Anterior cingulate cortex (tissue), 58 donors: Measurements from ENCODE around the gene ZFP92.
A peak's percentile ranks its signal among the peaks of the same experiment; 100 is the strongest.

Source experiments
- DNase-seq, 58 donors: peaks; one replicate each; lab custom pipeline; 2025; lab: John Stamatoyannopoulos, UW

Gene ZFP92

DNA sequence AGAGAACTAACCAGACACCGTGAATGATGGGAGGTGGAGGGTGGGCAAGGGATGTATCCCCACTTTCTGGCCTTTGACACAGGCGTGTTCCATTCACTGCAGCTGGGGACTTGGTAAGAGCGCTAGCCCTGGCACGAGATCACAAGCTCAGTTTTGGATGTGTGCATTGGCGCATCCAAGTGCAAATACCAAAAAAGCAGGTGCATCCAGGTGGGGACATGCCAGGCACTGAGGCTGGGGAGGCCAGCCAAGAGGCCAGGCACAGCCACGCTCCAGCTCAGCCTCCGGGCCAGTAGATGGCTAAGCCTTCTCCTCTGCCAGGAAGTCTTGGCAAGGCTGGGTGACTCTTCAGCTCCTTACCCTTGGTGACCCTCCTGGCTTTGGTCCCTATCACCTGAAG, 4.4 kb upstream of the ZFP92 start:
- no peak for DNase-seq

DNA sequence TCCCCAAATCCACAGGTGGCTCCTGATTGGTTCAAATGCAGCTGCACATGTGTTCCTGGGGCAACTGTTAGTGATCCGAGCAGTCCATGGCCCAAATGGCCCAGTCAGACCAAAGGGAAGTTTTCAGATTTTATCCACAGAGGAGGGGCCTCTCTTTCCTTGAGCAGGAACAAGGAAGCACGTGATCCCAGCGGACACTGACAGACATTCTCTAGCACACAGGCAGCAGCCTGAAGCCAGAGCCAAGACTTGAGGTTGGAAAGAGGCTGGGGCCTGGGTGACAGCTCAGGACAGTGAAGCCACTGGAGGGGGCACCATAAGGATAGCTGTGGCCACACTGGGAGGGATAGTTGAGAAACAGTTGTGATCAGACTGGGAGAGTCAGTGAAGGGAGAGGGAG, 3.5 kb upstream of the ZFP92 start:
- no peak for DNase-seq

DNA sequence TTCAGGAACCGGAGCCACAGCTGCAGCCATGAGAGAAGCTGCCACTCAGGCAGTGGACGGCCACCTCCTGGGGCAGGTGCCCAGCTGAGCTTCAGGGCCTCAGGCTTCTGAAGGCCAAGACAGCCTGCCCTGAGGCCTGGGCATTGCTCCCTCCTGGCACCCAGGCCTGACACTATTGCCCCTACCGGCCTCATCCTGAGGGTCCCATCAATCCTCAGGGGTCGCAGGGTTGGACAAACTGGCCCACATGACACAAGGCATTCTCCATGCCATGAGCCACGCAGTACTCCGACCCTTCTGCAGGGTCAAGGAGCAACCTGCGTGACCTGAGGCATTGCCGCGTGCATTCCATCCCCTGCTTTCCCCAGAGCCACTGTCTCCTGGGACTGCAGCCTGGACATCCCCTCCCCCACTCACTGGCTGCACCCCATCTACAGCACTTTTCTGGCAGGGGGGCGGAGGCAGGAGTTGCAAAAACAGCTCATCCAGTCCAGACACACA, 3.0 kb upstream of the ZFP92 start:
- DNase-seq: no peak

DNA sequence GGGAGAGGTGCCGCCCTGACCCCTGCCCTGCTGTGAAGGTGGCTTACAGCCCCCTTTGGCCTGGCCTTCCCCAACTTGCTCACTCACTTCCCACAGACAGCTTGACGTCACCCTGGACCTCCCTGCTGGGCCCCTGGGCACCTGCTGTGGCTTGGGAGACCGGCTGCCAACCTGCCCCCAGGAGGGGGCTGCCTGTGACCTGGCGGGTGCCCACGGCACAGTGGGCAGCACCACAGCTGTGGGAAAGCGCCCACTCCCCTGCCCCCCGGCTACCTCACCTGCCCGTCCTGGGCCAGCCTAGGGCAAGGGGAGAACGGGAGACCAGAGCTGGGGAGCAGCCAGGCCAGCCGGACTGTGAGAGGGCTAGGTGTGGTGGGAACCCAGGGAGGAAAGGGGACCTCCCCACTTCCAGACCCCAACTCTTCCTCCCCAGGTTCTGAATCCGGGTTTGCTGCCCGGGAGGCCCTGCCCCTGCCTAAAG, 2.4 kb upstream of the ZFP92 start:
- no peak for DNase-seq

DNA sequence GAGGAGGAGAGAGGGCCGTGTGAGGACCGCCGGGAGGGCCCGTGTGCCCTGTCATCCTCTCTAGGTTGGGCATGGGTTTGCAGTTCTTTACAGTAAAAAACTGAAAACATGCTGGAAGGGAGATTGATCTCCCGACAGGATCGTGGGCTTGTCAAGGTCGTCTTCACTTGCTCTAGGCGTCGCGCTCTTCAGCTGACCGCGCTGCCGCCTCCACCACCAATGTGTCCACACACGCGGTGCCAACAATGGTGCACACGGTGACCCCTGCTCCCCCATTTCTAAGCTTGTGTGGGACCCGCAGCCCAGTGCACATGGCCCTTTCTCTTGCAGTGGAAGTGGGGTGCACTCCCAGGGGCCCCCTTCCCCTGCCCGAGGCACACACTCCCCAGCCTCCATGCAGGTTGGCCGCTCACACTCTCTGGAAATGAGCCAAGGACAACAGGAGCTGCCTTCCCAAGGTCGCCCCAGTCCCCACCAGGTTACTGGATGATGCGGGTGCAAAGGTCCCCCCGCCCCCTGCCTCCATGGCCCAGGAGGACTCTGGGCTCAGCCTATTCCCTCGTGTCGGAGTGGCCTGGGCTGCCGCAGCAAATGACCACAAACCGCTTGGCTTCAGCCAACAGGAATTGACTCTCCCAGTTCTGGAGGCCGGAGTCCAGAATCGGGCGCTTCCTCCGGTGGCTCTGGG, 1.7 kb upstream of the ZFP92 start:
- no peak for DNase-seq

DNA sequence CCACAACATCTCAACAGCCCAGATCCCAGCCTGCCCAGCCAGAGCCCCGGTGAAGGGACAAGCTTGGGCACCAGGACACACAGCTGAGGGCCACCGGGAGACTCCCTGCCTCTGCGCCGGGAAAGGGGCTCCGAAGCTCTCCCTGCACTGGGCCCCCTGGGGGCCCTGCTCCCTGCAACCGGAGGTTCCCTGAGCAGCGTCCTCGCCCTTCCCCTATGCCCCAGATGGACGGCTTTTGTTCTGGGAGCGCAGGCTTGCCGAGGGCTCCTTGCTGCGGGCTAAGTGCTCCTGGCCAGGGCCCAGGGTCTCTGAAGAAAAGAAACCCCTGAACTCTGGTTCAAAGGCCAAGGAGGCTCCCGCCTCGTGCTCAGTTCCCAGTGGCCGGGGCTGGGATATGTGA, 899 bp upstream of the ZFP92 start:
- no peak for DNase-seq

DNA sequence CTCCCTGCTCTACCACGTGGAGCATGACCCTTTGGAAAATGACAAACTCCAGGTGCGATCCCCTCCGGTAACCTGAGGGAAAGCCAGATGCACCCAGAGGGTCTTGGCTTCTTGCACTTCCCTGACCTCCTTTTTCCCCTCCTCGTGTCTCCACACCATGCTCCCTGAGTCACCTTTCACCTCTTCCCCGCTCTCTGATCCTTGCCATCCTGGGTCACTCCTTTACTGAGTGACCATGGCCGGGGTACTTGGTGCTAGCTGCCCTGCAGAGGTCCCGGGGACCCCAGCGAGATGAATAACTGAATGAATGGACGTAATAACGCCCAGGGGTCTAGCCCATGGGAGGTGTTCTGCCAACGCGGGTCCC, 401 bp upstream of the ZFP92 start:
- DNase-seq: no peak

DNA sequence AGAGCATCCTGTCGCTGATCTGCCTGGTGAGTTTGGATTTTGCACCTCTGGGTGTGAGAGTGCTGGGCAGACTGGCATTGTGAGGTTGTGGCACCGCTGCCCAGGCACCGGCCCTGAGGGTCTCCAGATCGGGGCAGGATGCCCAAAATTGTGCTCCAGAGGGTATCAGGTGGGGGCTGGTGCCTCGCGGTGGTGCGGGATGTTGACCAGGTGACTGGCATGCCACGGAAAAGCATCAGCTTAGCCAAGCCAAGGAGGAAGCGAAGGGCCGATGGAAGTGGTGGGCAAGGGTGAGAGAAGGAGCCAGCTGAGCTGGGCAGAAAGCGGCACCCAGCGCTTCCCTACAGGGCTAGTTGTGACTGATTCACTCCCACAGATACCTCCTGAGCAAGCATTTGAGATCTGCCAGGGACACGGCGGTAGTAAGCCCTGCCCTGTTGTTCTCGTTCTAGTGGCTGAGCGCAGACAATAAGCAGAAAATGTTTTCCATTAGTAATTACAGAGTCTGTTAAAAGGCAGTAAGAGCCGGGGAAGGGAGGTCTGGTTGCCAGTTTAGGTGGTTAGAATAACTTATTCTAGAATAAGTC, 809 bp downstream of the ZFP92 start:
- DNase-seq: peak in 1 of 58 donors; percentile 0

DNA sequence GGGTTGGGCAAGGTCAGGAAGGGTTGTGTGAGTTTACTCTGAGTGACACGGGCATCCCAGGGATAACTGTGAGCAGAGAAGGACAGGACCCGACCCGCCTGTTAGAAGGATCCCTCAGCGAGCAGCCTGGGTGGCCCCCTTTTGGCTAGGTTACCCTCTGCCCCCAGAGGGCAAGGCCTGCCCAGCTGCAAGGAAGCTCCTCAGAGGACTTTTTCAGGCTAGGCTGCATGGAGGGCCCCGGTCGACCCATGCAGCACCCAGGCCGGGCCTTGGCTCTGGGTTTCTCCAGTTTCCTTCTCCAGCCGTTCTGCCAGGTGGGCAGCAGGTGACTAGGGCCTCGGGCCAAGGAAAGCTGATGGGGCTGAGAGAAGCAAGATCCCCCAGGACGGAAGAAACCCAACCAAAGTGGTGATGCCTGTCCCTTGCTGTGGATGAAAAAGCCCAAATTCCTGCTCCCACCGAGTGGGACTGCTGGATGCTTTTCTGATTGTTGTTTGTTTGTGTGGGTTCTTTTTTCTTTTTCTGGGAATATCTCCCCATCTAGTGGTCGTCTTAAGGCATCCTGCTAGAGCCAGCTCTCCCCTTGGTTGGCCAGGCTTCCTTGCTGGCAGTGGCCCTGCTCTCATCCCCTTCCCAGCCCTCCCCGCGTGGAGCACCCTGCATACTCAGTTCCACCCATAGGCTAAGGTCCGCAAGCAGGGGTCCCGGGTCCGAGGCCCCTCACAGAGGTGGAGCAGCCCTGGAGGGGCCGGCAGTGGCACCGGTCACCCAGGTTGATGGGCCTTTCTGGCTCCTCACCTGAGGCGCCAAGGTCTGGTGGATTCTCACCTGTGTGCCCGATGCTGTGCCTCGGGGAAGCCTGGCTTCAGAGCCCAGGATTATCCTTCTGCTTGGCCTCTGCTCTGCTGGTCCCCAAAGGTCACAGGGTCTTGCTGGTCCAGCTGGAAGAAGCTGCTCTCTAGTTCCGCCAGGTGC, 1.8 kb downstream of the ZFP92 start:
- no peak for DNase-seq

DNA sequence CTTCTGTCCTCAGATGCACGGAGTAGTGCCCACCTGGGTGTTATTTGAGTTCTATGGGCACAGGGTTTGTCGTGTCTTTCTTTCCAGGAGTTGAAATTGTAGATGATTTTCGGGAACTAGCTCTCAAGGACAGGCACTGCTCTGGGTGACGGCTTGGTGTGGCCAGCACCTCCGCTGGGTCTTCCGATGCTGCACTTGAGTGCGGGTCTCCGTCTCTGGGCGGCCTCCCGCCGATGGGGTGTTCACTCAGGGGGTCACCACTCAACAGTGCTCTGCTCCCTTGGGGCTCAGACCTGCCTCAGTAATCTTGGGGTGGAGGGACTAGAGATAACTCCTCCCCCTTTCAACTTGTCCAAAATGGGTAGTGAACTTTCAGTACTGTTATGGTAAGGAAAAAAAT, 2.5 kb downstream of the ZFP92 start:
- DNase-seq: no peak

DNA sequence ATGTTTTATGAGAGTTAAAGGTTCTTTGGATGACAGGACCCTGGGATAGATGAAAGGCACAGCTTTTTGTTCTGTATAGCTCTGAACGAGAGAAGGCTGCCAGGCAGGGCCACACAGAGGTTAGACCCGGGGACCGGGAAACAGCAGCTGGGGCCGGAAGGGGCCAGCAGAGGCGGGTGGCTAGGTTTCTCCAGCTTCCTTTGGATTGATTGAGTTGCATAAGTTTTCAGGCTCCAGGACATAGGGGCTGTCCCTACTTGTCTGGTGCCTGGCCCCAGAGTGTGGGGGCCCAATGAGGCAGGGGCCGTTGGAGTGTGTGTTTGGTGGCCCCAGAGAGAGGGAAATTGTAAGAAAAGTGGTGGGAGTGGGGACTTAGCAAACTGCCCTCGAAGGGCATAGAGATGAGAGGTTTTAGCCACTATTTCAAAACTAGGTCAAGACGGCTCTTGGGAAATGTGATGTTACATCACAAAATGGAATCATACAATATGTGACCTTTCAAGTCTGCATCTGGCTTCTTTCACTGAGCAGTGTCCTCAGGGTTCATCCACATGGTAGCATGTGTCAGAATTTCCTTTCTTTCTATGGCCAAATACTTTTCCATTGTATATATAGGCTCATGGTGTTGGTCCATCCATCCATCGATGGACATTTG, 3.7 kb downstream of the ZFP92 start:
- DNase-seq: no peak

DNA sequence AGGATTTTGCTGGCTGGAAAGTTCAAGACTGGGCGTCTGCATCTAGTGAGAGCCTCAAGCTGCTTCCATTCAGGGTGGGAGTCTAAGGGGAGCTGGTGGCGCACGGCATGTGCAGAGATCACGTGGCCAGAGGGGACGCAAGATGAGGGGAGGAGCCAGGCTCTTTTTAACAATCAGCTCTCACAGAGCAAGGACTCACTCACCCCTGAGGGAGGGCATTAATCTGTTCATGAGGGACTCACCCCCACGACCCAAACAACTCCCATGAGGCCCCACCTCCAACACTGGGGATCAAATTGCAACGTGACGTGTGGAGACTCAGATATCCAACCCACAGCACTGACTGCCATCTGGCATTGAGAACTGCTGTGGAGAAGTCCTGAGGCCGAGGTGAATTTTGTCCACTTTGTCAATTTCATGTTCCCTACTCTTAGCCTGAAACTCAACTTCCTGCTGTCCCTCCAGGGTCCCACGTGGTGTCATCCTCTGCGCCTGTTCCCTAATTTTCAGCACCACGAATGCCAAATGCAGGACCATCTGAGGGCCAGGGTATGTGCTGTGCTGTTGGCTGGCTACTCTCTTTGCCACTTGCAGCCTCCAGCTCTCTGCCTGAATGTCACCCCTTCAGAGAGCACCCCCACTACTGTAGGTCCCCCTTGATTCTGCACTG, 5.6 kb downstream of the ZFP92 start:
- no peak for DNase-seq

DNA sequence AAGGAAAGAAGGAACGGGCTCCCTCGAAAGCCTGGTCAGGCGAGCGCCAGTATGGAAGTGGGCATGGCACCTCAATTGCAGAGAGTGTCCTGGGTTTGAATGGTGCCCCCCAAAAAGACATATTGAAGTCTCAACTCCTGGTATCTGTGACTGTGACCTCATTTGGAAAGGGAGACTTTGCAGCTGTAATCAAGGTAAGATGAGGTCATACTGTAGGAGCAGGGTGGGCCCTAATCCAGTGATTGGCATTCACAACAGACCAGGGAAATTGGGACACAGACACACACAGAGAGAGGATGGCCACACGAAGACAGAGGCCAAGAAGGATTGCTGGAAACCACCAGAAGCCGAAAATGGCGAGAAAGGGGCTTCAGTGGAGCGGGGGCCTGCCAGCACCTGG, 6.4 kb downstream of the ZFP92 start:
- DNase-seq: no peak

DNA sequence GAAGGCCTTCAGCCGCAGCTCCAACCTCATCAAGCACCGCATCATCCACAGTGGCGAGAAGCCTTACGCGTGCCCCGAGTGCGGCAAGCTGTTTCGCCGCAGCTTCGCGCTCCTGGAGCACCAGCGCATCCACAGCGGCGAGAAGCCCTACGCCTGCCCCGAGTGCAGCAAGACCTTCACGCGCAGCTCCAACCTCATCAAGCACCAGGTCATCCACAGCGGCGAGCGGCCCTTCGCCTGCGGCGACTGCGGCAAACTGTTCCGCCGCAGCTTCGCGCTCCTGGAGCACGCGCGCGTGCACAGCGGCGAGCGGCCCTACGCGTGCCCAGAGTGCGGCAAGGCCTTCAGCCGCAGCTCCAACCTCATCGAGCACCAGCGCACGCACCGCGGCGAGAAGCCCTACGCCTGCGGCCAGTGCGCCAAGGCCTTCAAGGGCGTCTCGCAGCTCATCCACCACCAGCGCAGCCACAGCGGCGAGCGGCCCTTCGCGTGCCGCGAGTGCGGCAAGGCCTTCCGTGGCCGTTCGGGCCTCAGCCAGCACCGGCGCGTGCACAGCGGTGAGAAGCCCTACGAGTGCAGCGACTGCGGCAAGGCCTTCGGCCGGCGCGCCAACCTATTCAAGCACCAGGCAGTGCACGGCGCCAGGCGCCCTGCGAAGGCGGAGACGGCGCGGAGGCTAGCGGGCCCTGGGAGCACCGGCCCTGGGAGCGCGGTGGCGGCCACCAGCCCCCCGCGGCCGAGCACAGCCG, 9.8 kb downstream of the ZFP92 start:
- no peak for DNase-seq

DNA sequence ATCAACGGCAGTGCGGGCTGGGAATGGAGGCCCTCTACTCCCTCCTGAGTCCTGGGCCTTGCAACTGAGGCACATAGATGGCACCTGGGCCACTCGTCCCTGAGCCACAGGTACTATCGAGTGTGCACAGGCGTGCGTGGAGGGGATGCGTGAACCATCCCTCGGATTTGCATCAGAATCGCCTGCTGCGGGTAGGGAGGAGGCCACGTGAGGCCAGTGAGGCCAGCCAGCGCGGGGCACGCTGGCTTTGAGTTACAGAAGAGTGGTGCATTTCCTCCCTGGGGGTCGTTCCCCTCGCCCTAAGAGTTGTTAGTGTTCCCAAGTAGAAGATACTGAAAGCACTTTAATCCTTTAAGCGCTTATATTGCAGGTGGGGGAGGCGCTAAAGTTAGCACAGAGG, 10.6 kb downstream of the ZFP92 start:
- no peak for DNase-seq

DNA sequence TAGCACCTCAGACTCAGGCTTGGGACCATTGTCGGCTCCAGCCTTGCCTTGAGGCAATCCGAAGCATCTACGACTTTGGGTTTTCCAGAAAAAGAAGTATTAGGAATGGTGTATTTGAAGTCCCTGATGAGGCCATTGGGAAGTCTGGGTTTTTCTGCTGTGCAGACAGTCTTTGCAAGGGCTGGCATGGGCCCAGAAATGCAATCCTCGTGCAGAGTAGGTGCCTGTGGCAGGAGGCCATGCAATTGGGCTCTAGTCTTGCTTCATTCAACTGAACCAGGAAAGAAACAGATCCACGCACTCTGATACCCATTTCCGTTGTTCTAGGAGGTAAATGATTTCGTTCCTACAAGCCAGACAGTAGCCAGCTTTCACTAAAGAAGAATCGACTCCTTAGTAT, 12.4 kb downstream of the ZFP92 start:
- peak in 2 of 58 donors; percentile 10 to 18 for DNase-seq

DNA sequence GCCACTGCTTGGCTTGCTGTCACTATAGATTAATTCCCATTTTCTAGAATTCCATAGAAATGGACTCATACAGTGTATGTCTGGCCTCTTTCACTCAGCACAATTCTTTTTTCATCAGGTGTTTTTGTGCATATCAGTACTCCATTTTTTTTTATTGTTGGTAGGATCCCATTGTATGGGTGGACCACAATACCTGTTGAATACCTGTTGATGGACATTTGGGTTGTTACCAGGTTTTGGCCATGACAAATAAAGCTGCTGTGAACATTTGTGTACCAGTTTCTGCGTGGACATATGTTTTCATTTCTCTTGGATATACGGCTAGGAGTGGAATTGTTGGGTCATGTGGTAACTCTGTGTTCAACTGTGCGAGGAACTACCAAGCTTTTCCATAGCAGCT, 14.9 kb downstream of the ZFP92 start:
- no peak for DNase-seq

DNA sequence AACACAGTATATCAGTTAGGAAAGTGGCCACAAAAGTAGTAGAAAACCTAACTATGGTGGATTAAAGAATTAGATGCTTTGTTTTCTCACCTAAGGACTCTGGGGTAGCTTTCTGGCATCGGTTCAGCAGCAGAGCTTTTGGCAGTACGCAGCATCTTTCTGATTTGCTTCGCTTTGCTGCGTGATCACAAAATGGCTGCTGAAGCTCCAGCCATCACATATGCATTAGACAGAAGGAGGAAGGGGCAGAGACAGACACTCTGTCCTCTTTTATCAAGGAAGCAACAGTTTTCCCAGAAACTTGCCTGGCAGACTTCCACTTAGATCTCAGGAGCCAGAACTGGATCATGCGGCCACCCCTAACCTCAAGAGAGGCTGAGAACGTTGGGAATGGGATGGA, 19.5 kb downstream of the ZFP92 start:
- no peak for DNase-seq

DNA sequence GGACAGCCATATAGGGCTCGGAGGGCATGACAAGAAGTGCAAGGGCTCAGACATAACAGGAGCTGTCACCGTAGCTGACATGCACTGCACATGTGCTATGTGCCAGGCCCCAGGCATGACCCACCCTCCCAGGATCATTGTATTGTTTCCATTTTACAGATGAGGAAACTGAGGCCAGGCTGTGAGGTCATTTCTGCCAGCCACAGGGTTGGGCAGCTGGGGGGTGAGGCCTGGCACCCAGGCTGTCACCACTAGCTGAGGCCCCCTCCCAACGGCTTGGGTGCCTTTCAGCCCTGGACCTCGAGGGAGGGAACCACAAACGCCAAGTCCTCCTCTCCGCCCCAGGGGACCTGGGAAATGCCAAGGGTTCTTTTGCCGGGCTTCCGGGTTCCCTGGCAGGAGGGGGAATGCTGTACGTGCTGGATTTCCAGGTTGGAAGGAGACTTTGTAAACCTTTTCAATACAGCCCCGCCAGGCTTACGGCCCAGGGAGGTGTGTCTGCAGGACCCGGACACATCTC, 21.9 kb downstream of the ZFP92 start:
- no peak for DNase-seq
